NCI-H345 (cell line): ENCODE results near the gene TSHR.
"Not testable (repeated sequence)": the region's sequence is repeated elsewhere in the genome, so short reads cannot be mapped to it uniquely, and the experiment has no call there.

ENCODE experiments used
- DNase-seq: peaks from one replicate; lab custom pipeline; 2025; lab: John Stamatoyannopoulos, UW

Gene TSHR

DNA sequence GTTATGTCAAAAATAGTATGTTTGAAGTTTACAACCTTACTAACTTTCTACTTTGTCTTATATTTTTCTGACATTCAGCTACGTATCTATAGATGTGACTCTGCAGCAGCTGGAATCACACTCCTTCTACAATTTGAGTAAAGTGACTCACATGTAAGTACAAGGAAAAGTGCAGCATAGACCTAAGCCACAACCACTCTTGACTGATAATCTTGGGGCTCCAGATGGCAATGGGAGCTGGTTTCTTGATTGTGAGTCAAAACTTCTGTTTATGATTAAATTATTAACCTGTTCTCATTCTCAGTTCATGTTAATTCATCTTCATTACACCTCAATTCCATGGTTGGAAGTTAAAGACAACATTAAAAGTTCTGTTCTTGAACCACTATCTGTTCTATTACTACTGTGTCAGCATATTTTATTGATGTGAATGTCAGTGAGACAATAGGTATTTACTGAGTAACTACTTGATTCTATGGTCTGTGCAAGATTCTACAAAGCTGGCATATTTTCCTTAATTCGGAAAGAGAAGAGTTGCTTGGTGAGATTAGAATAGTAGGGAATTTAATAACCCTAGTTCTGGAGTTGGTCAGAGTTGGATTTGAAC is 112.9 kb downstream of the TSHR start:
- no peak for DNase-seq

DNA sequence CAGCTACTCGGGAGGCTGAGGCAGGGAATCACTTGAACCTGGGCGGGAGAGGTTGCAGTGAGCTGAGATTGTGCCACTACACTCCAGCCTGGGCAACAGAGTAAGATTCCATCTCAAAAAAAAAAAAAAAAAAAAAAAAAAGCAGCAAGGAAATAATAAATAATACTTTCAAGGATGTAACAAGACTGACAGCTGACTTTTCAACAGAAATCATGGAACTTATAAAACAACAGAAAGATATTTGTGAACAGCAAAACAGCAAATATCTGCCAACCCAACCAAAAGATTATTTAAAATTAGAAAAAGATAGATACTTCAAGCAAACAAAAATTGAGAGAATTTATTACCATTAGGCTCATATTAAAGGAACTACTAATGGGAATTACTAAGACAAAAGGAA is 115.1 kb downstream of the TSHR start:
- DNase-seq = no peak

DNA sequence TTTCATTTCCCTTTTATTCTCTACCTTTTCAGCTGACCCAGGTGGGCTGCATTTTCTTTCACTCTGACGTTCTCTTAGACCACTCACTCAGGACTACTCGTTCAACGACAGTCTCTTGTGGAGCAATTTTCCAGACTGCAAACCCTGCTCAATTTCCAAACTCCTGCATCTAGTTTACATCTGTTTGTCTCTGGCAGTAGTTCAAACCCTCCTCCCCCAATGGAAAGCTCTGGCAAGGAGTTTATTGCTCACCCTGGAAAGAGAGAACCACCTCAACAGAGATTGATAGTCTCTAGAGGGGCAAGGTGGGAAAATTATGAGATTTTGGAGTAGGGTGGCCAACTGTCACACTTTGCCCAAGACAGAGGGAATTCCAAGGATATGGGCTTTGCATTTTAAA is 130.2 kb downstream of the TSHR start:
- no peak for DNase-seq

DNA sequence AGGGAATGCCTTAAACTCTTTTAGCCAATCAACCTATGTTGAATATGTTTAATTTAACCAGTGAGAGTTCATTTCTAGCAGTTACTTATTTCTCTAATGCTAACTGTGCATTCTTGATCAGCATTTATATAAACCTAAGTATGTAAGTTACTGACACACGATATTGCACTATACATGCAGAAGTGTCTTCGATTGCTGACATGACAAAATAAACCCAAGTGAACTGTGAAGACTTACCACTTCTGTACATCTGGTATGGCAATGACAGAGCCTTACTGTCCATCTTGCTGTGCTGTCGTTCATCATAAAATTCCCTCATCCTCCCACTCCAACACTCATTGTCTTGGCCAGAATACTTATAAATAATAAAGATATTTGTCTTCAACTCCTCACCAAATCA is 131.8 kb downstream of the TSHR start:
- DNase-seq = no peak

DNA sequence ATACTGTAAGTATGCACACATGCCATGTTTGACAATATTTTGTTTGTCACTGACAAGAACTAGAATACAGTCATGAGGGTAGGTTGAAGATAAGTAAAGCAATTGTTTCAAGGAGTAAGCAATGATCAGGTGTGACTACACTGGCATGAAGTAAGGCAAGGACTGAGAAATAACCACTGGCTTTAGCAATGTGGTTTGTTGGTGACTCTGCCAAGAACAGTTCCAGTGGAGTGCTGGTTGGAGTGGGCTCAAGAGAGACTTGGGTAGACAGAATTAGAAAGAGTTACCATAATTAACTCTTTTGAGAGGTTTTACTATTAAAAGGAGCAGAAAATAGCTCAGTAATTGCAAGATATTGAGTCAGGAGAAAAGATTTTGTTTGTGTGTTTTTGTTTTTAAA is 135.7 kb downstream of the TSHR start:
- no peak for DNase-seq

DNA sequence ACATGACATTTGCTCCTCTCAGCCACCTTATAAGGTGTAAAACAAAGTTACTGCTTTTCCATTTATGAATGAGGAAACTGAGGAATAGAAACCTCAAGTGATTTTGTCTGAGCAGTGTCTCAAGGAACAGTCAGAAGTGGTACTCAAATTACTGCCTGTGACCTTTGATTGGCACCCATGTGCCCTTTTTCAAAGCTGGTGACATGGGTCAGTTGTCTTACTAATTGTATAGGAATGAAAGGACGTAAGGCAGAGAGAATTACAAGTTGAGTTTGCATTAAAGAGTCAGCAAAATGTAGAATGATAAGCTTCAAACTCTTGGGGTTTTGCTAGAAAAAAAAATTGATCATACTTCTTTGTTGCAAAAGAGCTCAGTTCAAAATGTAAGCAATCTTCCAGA is 136.2 kb downstream of the TSHR start:
- no peak for DNase-seq

DNA sequence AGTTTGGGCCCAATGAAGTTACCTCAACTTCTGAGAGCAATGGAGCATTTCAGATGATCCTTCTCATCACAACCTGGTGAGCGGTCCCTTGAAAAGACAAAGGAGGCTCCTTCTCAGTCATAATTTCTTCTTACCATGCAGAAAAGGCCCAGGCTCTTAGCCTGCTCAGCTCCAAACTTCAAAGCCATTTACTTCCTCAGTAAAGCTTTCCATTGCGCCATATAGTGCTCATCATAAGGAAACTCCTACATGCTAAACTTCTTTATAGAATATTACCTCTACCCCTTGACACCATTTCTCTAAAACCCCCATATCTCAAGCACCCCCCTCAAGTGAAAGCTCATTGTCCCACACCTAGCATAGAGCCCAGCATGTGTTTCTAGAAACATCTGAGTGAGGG is 138.2 kb downstream of the TSHR start:
- DNase-seq = no peak

DNA sequence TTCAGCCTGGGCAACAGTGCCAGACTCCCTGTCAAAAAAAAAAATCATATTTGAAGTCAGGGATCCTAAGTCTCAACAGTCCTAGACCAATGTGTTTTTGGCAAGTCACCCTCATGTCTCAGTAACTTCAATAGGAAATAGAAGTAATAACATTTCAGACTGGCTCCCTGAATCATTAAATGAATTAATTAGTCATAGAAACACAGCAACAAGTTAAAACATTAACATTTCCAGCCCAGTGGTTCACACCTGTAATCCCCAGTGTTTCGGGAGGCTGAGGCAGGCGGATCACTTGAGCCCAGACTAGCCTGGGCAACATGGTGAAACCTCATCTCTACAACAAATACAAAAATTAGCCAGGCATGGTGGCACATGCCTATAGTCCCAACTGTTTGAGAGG is 140.1 kb downstream of the TSHR start:
- DNase-seq = no peak

DNA sequence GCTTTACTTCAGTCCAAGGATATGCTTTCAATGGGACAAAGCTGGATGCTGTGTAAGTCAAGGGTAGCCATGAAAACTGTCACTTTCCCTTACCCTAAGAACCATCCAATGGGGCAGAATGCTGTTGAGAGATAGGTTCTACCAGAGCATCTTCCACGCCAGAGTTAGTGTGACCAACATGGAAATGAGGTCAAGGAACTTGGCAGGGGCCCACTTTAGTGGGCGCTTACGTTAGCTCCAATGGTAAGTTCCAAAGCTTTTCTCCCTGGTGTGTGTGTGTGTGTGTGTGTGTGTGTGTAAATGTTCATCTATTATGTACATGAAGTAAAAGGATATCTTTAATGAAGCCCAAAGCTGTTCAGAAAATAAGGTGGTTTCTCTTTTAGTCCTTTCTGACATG is 141.2 kb downstream of the TSHR start:
- DNase-seq = no peak

DNA sequence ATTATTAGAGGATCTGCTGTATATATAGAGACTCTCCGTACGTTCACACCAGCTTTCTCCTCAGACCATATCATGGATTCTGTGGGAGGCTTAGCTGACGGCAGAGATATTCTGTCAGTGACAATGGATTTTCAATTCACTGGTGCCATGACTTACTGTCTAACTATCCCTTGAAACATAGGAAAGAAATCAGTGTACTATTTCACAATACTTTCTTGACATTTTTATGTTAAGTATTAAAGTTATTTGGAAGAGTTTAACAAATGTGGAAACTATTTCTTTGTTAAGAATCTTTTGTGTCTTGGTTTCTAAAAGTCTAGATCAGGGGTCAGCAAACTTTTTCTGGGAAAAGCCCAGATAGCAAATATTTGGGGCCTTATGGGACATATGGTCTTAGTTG is 146.8 kb downstream of the TSHR start:
- DNase-seq = no peak

DNA sequence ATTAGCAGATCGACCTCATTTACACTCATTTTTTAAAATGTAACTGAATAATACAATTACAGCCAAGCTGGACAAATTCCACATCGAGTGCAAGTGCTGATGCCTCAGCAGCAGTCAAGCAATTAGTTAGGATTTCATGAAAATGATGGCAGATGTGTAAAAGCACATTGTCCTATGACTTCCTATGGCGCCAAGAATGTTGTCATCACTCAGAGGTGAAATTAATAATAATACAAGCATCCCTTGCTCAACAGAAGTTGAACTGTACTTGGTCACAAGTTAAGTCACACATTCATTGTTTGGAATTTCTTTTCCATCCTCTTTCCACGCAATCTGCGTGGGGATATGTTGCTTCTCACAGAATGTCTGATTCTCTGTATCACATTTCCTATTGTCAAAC is 148.0 kb downstream of the TSHR start:
- DNase-seq = no peak

DNA sequence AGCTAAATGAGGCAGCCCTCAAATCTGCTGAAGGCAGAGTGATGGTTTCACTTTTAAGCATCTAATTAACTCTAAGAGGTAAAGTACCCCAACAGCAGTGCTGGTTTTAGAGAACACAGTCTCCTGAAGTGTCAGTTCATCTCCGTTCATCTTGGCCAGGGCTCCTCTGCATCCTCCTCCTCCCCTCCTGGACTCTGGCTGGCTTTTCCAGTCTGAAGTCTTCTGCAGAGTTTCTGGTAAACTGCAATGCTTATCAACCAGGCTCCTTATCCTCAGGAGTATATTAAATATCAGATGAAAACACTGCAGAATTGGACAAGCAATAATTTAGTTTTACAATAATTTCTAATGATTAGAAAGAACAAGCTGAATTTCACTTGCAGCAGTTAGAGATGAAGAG is 150.0 kb downstream of the TSHR start:
- no peak for DNase-seq

DNA sequence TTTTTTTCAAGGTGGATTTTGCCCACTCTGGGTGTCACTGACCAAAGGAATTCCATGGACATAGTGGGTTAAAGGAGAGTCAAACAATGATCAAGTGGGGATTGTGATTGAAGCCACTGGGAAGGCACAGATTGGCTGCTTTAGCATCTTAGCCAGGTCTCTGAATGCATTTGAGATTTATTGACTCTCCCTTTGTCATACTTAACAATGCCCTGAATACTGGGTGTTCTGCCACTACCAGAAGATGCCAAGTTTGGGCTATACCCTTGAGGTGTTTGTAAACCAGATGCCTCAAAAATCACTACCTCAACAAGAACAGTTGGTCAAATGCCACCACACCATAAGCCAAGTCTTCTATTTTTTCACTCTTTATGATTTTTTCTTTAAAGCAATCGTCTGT is 150.5 kb downstream of the TSHR start:
- DNase-seq = no peak

DNA sequence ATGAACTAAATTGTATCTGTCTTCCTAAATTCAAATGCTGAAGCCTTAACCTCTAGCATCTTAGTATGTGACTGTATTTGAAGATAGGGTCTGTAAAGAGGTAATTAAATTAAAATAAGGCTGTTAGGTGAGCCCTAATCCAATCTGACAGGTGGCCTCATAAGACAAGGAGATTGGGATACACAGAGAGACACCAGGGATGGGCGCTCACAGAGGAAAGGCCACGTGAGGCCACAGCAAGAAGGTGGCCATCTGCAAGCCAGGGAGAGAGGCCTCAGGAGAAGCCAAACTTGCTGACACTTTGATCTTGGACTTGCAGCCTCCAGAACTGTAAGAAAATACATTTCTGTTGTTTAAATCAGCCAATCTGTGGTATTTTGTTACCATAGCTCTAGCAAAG is 154.8 kb downstream of the TSHR start:
- no peak for DNase-seq

DNA sequence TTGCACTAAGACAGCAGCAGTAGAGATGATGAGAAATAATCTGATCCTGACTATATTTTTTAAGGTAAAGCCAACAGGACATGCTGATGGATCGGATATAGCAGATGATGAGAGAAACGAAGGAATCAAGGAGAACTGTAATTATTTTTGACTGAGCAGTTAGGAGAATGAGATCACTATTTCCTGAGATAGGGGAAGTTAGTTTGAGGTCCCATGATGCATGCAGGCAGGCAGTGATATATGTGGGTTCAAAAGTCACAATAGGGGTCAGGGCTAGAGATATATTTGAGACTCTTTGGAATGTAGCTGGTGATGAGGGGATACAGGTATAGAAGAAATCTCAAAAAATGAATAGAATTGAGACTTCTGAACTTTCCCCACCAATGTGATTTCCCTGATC is 157.8 kb downstream of the TSHR start:
- DNase-seq = no peak

DNA sequence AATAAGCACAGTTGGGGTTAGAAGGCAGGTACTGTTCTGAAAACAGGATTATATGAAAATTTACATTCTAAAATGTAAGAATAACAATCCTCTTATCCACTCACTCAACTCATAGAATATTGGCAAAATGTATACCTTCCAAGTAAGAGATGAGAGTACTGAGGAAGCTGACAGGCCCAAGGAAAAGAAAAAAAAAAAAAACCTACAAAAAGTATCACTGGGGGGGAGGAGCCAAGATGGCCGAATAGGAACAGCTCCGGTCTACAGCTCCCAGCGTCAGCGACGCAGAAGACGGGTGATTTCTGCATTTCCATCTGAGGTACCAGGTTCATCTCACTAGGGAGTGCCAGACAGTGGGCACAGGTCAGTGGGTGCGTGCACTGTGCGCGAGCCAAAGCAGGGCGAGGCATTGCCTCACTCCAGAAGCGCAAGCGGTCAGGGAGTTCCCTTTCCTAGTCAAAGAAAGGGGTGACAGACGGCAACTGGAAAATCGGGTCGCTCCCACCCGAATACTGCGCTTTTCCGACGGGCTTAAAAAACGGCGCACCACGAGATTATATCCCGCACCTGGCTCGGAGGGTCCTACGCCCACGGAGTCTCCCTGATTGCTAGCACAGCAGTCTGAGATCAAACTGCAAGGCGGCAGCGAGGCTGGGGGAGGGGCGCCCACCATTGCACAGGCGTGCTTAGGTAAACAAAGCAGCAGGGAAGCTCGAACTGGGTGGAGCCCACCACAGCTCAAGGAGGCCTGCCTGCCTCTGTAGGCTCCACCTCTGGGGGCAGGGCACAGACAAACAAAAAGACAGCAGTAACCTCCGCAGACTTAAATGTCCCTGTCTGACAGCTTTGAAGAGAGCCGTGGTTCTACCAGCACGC is 158.8 kb downstream of the TSHR start:
- DNase-seq = not testable (repeated sequence)

DNA sequence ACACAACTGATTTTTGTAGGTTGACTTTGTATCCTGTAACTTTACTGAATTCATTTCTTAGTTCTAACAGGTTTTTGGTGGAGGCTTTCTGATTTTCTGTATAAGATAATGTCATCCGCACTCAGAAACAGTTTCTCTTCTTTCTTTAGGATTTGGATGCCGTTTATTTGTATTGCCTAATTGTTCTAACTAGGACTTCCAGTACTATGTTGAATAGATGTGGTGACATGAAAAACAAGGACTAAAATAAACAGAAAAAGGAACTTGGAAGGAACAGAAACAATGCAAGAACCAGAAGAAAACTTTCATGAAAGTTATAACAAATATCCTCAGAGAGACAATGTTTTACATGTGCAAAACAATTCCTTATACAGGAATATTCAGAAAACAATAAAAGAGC is 165.1 kb downstream of the TSHR start:
- DNase-seq = no peak

DNA sequence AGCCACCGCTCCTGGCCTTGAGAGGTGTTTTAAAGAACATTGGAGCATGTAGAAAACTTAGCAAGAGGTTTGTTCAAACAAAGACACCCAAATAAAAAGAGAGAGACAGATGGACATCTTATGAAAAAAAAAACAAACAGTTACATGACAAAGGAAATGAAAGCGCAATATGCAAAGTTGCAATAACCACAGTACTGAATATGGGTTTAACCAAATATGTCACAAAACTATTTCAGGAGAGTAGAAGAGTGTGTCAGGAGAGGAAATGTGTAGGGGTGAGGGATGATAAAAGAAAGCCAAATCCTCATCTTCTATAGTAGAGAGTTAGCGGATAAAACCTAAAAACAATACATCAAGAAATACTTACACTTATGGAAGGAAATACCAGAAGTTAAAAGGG is 166.9 kb downstream of the TSHR start:
- DNase-seq = no peak

DNA sequence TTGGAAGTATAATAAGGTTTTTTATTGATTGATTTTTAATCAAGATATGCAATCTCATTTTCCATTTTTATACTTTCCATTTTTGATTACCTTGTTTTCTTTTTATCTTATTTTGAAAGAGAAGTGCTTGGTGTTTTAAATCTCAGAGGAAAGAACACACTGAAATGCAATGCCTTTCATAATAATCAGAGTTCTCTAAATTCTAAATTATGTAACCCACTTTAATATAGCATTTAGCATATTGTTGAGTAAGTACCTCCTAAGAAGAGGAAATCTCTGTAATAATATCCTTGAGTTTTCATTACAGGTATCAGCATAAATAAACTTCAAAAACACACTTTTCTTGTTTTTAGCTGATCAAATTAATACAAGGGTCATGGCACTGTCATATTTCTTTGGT is 168.4 kb downstream of the TSHR start:
- no peak for DNase-seq

DNA sequence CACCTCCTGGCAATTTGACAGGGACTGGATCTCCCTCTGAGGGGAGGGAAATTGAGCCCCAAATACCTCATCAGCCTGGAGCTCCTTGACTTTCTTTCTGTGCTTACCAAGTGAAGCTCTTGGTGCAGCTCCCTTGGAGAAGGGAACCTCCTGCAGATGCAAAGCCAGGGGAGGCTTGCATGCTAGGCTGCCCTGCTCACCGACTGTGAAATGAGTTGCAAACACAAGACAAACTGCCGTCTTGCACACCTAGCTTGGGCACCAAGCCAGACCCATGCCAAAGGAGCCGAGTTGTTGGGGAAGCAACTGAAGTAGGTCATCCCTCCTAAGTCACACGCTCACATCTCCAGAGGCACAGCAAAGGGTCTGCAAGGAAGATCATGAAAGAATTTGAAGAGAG is 170.1 kb downstream of the TSHR start:
- DNase-seq = no peak

DNA sequence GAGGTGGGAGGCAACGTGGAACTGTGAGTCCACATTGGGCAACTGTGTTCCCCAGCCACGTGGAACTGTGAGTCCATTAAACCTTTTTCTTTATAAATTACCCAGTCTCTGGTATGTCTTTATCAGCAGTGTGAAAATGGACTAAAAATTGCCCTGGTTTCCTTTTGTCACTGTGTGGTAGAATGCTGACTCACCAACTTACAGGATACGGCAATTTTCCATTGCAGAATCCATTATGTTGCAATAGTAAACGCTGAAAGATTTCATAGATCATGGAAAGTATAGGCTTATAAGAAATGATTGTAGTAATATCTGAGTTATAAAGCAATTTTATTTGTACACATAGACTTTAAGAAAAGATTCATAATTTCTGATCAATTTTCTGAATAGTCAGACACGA is 172.4 kb downstream of the TSHR start:
- no peak for DNase-seq

DNA sequence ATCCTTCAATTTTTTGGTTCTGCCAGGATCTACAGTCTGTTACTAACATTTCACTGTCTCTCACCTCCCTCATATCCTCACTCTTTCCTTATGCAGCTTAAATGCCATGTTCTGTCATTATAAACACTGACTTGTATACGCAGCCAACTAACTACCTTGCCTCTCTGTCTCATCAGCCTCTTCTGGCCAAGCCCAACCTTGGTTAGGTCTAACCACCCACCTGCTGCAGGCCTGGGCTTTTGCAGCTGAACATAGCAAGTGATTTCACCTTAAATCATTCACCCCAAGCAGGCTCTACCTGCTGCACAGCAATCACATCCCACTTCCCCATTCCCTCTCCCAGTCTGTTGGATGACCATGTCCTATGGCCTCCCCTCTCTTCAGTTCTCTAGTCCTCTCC is 173.8 kb downstream of the TSHR start:
- no peak for DNase-seq

DNA sequence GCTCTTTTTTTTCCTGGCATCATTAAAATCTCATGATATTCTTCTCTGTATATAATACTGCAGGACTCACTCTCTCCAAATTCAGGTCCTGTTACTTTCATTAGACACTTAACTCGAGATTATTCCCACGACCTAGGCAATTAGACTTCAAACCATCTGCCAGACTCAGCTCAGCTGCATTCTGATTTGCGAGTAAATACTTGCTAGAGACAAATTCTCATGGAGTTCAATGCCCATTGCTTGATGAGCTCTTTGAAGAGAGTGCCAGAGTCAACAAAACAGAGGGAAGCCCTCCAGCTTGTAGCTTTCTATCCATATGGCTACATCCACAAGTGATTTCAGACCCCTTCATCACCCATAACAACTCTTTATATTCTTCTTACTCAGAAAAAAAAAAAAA is 177.0 kb downstream of the TSHR start:
- peak; percentile 83 for DNase-seq

DNA sequence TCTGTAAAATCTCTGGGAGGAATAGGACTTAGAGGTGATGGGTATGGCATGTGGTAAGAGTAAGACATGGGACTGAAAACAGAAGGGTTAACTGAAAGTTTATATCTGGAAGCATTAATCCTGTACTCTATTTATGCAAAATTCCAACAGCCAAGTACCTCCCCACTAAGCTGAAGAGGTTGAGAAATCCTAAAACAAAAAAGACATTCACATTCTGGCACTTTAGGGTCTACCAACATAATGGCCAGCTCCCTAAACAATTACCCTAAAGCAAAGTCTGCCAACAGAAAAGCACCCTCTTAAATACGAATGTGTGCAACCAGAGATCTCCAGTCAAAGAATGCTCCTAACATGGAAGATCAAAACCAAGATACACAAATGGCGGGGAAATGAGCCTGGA is 178.0 kb downstream of the TSHR start:
- DNase-seq = no peak
